ENCODE measurements around the gene MTOR.

The MTOR gene

DNA sequence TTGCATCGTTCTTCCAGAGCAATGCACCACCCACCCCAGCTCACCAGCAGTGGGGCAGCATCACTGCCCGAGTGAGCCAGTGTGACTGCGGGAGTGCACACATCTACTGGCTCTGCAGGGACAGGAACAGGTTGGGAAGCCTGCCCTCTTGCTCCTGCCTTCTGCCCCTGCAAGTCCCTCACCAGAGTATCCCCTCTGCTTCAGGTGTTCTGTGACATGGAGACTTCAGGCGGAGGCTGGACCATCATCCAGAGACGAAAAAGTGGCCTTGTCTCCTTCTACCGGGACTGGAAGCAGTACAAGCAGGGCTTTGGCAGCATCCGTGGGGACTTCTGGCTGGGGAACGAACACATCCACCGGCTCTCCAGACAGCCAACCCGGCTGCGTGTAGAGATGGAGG is 69.0 kb downstream of the MTOR start:
- H3K4me3 ChIP-seq (replicated peaks; ENCODE audit: low read depth, low read length) = no peak overlapping the region
- TF ChIP-seq, protein P1, sequence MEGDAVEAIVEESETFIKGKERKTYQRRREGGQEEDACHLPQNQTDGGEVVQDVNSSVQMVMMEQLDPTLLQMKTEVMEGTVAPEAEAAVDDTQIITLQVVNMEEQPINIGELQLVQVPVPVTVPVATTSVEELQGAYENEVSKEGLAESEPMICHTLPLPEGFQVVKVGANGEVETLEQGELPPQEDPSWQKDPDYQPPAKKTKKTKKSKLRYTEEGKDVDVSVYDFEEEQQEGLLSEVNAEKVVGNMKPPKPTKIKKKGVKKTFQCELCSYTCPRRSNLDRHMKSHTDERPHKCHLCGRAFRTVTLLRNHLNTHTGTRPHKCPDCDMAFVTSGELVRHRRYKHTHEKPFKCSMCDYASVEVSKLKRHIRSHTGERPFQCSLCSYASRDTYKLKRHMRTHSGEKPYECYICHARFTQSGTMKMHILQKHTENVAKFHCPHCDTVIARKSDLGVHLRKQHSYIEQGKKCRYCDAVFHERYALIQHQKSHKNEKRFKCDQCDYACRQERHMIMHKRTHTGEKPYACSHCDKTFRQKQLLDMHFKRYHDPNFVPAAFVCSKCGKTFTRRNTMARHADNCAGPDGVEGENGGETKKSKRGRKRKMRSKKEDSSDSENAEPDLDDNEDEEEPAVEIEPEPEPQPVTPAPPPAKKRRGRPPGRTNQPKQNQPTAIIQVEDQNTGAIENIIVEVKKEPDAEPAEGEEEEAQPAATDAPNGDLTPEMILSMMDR (IDR thresholded peaks at IDR 0.05; ENCODE audit: low read length, missing control alignments) = no peak
- DNase-seq (ENCODE audit: low read depth) = no peak

DNA sequence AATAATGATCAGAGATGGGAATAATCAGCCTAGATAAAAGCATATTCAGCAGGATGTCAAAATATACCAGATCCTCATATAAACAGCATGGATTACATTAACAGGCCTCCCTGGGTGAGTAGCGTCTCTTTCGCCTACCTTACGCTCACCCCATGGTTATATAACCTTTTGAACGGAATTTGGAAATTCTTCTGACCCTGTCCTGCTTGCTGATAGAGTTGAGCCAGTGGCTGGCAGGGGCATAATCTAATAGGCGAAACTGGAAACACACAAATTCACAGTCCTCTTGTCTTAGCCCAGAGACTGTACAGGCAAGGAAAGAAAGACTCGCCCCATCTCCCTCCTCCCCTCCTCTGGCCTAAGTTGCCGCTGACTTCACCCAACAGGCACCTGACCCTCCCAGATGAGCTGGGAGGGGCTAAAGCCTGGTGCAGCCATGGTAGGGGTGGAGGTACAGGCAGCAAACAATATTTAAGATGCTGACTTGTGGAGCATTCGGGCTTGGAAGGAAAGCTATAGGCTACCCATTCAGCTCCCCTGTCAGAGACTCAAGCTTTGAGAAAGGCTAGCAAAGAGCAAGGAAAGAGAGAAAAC is 73.4 kb downstream of the MTOR start, which contains the start of gene ANGPTL7:
Gene ANGPTL7, plus strand, starts transcription at position 498 of the 594 bp plus-strand sequence. CDS start 225 bp downstream, outside the sequence.
- TF ChIP-seq, protein P1 (IDR thresholded peaks at IDR 0.05; ENCODE audit: low read length, missing control alignments) = no peak
- no peak for DNase-seq (ENCODE audit: low read depth)
- no peak within 1 kb of the TSS for H3K4me3 ChIP-seq (replicated peaks; ENCODE audit: low read depth, low read length)

DNA sequence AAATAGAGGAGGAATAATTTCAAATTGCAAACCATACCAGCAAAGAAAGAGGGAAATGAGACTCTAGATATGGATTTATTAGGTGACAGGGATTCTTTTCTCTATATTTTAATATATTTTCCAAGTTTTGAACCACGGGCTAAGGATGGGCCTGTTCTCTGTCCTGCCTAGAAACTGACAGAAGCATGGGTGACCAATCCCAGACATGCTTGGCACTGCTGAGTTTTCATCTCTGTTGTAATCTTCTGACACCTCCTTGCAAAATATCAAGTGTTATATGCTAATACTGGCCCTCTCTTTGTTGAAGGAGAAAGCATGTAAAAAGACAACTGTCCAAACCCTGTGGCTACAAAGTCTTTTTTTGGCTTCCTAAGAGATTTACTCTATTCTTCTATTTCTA is 74.0 kb downstream of the MTOR start:
- H3K4me3 ChIP-seq (replicated peaks; ENCODE audit: low read depth, low read length) = no peak overlapping the region
- peak; percentile 22 for DNase-seq (ENCODE audit: low read depth)
- TF ChIP-seq, protein P1 (IDR thresholded peaks at IDR 0.05; ENCODE audit: low read length, missing control alignments) = no peak

DNA sequence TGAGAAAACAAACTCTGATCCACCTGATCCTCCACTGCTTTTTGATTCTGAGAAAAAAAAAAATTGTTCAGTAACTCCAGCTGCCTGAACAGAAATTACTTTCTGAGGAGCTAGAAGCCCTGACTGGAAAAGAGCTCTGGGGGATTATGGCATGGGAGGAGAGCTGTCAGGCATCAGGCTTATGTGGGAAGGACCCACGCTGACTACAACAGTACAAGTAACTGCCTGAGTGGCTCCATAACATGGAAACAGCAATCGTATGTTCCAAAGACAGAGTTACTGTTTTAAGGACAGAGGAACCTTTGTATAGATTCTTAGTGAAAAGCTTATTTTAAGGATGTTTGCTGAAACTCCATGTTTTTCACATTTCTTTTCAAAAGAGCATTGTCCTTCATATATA is 74.4 kb downstream of the MTOR start:
- DNase-seq (ENCODE audit: low read depth) = no peak
- TF ChIP-seq, protein P1 (IDR thresholded peaks at IDR 0.05; ENCODE audit: low read length, missing control alignments) = no peak

DNA sequence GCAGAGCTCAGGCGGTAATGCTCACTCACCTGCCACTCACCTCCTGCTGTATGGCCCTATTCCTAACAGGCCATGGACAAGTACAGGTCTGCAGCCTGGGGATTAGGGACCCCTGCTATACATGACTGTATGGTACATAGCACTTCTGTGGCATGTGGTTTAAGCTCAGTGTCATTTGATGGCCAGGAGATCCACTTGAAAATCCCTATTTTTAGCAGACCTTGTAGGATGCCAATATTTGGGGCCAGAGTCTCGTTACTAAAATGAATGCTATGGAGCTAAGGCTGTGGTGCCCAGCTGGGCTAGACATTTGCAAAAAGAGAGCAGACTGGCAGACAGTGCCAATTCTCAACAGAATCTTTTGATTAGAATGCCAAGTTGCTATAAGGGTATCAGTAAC is 74.9 kb downstream of the MTOR start:
- TF ChIP-seq, protein P1 (IDR thresholded peaks at IDR 0.05; ENCODE audit: low read length, missing control alignments) = no peak
- no peak for DNase-seq (ENCODE audit: low read depth)

More for the DNA sequence above, 74.4 kb downstream of the MTOR start:
- no peak overlapping the region for H3K4me3 ChIP-seq (replicated peaks; ENCODE audit: low read depth, low read length)

DNA sequence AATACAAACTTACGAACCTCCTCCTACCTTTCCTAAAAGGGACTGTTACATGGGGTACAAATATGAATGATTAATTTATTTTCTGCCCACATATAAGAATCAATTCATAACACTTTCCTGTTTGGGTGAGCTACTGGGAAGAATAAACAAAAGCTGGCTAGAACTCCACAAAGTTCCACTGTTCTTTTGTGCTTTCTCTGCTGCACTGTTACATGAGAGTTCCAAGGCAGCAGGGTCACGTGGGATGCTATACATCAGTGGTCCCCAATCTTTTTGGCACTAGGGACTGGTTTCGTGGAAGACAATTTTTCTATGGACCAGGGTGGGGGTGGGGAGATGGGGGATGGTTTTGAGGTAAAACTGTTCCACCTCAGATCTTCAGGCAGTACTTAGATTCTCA is 75.4 kb downstream of the MTOR start:
- TF ChIP-seq, protein P1 (IDR thresholded peaks at IDR 0.05; ENCODE audit: low read length, missing control alignments) = no peak
- no peak overlapping the region for H3K4me3 ChIP-seq (replicated peaks; ENCODE audit: low read depth, low read length)
- no peak for DNase-seq (ENCODE audit: low read depth)

More for the DNA sequence above, 74.9 kb downstream of the MTOR start:
- no peak overlapping the region for H3K4me3 ChIP-seq (replicated peaks; ENCODE audit: low read depth, low read length)

DNA sequence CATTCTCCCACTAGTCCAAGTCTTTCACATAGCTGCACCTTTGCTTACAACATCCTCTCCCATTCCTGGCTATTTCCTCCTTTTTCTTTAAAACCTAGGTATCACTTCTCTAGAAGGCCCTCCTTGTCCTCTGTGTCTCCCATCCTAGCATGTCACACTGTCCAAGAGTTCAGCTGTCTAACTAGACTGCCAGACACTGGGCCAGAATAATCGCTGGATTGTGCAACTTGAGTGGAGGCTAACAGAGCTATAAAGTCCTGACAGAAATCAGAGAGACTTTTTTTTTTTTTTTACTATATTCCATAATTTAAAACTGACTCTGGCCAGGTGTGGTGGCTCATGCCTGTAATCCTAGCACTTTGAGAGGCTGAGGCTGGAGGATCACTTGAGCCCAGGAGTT is 77.4 kb downstream of the MTOR start:
- TF ChIP-seq, protein P1 (IDR thresholded peaks at IDR 0.05; ENCODE audit: low read length, missing control alignments) = no peak
- no peak for DNase-seq (ENCODE audit: low read depth)
- H3K4me3 ChIP-seq (replicated peaks; ENCODE audit: low read depth, low read length) = no peak overlapping the region
